ENCODE data around the gene ARID4B.

ARID4B gene

GRCh38 chr1:235342471-235342870 is 14.5 kb upstream of the ARID4B start:
- no peak overlapping the region for H3K4me3 ChIP-seq (ENCODE audit: low read depth, low read length)
- DNase-seq (ENCODE audit: low read depth) = no peak
- TF ChIP-seq MYC (IDR thresholded peaks at IDR 0.05; ENCODE audit: low read depth, low read length) = no peak

- no peak overlapping the region for H3K4me3 ChIP-seq (ENCODE audit: low read depth, low read length)
- no peak for DNase-seq (ENCODE audit: low read depth)
- TF ChIP-seq CTCF (IDR thresholded peaks at IDR 0.05; ENCODE audit: low read depth, low read length) (no peak), MYC (IDR thresholded peaks at IDR 0.05; ENCODE audit: low read depth, low read length) (no peak), MAX (IDR thresholded peaks at IDR 0.05; ENCODE audit: low read depth, low read length) (no peak), POLR2A (IDR thresholded peaks at IDR 0.05; ENCODE audit: extremely low read depth, insufficient read length) (no peak)
Measured at GRCh38 chr1:235342039-235342438, 14.1 kb upstream of the ARID4B start.

GRCh38 chr1:235341334-235341733 is 13.4 kb upstream of the ARID4B start:
- TF ChIP-seq MYC (IDR thresholded peaks at IDR 0.05; ENCODE audit: low read depth, low read length) (no peak), MAX (IDR thresholded peaks at IDR 0.05; ENCODE audit: low read depth, low read length) (no peak), POLR2A (IDR thresholded peaks at IDR 0.05; ENCODE audit: extremely low read depth, insufficient read length) (no peak), CTCF (IDR thresholded peaks at IDR 0.05; ENCODE audit: low read depth, low read length) (no peak)
- DNase-seq (ENCODE audit: low read depth) = no peak
- no peak overlapping the region for H3K4me3 ChIP-seq (ENCODE audit: low read depth, low read length)

- no peak for TF ChIP-seq MYC (IDR thresholded peaks at IDR 0.05; ENCODE audit: low read depth, low read length)
- no peak for TF ChIP-seq CTCF (IDR thresholded peaks at IDR 0.05; ENCODE audit: low read depth, low read length)
- TF ChIP-seq MAX (IDR thresholded peaks at IDR 0.05; ENCODE audit: low read depth, low read length) = no peak
- TF ChIP-seq POLR2A (IDR thresholded peaks at IDR 0.05; ENCODE audit: extremely low read depth, insufficient read length) = no peak
- no peak overlapping the region for H3K4me3 ChIP-seq (ENCODE audit: low read depth, low read length)
- DNase-seq (ENCODE audit: low read depth) = no peak
Measured at GRCh38 chr1:235339746-235340145, 11.8 kb upstream of the ARID4B start.

GRCh38 chr1:235336903-235337302 is 8.9 kb upstream of the ARID4B start:
- TF ChIP-seq MYC (IDR thresholded peaks at IDR 0.05; ENCODE audit: low read depth, low read length) (no peak), POLR2A (IDR thresholded peaks at IDR 0.05; ENCODE audit: extremely low read depth, insufficient read length) (no peak), MAX (IDR thresholded peaks at IDR 0.05; ENCODE audit: low read depth, low read length) (no peak), CTCF (IDR thresholded peaks at IDR 0.05; ENCODE audit: low read depth, low read length) (no peak)
- no peak for DNase-seq (ENCODE audit: low read depth)
- no peak overlapping the region for H3K4me3 ChIP-seq (ENCODE audit: low read depth, low read length)

GRCh38 chr1:235331401-235331800 is 3.4 kb upstream of the ARID4B start:
- DNase-seq (ENCODE audit: low read depth) = peak; percentile 18
- TF ChIP-seq POLR2A (IDR thresholded peaks at IDR 0.05; ENCODE audit: extremely low read depth, insufficient read length) = no peak
- TF ChIP-seq MAX (IDR thresholded peaks at IDR 0.05; ENCODE audit: low read depth, low read length) = no peak
- H3K4me3 ChIP-seq (ENCODE audit: low read depth, low read length) = peak overlapping the region; percentile 94

- TF ChIP-seq MYC (IDR thresholded peaks at IDR 0.05; ENCODE audit: low read depth, low read length) = no peak
- no peak for TF ChIP-seq CTCF (IDR thresholded peaks at IDR 0.05; ENCODE audit: low read depth, low read length)
- no peak for TF ChIP-seq MAX (IDR thresholded peaks at IDR 0.05; ENCODE audit: low read depth, low read length)
- no peak for TF ChIP-seq POLR2A (IDR thresholded peaks at IDR 0.05; ENCODE audit: extremely low read depth, insufficient read length)
- H3K4me3 ChIP-seq (ENCODE audit: low read depth, low read length) = peak overlapping the region; percentile 94
- no peak for DNase-seq (ENCODE audit: low read depth)
Measured at GRCh38 chr1:235330918-235331285, 2.9 kb upstream of the ARID4B start.
